ENCODE results near the gene PTTG1.

The PTTG1 gene

DNA sequence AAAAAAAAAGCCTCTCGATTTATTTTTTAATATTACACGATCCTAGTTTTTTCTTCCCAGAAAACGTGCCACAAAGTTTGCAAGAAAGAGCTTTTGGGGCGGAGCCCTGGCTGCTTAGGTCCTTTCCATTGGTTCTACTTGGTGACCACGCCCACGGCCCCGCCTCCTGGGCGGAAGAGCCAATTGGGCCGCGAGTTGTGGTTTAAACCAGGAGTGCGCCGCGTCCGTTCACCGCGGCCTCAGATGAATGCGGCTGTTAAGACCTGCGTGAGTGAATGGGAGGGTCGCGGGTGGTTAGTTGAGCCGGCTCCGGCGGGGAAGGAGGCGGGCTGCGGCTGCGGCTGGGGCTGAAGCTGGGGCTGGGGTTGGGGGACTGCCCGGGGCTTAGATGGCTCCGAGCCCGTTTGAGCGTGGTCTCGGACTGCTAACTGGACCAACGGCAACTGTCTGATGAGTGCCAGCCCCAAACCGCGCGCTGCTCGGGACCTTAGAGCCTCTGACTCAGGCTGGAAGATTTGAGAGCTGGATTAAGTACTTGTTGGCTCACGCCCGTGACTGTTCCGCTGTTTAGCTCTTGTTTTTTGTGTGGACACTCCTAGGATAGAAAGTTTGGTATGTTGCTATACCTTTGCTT lies at the start of gene PTTG1:
Gene PTTG1 (plus strand): TSS at position 231 of the 634 bp plus-strand sequence. CDS start 458 bp downstream, outside the sequence.
- DNase-seq (ENCODE audit: low read depth in 2 of 3, low spot score in 1 of 3) = peak; percentile 87 to 92 (median 89)

DNA sequence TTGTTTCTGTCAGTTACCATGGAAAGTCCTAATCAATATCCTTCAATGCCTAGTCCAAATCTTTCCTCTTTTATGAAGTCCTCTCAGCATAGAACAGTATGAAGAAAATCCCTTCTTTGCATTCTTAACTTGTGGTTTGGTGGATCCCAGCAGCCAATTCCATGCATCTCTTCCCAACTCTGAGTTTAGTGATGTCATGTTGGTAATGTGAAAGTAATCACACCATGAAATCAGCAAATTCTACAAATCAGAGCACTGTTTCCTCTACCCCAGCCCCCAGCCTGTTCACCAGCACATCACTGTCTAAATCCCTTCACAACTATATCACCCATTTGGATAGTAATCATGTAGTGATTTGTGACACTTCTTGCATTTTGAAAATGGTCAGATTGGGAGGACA lies 46.5 kb upstream of the PTTG1 start:
- no peak for DNase-seq (ENCODE audit: low read depth in 2 of 3, low spot score in 1 of 3)

DNA sequence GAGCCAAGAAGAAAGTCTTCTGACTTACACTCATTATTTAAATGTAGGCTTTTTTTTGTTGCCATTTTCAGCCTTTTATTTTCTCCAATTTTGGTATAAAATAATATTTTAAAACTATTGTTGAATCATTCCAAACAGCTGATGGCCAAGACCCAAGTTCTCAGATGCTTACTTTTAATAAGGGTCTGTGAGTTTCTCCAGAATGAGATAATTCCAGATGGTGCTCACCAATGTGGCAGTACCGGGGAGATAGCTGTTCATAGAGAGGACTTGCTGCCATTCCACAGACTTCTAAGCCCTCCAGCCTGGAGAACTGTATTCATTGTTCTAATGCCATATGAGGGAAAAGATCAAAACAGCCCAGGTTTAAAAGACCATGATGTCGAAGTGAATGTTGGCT lies 46.0 kb upstream of the PTTG1 start:
- DNase-seq (ENCODE audit: low read depth in 2 of 3, low spot score in 1 of 3) = no peak

DNA sequence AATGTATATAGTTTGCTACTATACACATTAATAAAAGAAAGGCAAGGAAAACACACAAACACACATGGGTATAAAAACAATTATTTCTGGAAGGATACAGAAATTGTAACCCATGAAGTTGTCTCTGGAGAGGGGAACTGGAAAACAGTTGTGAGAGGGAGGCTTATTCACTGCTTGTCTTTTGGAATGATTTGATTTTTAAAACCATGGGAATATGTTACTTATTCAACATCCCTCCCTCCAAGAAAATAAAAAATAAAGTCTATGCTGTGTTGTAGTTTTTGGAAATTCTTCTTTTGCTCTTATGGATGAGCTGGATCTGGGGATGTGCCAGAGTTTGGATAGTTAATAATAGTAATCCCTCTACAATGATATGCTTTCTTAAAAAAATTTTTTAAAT lies 45.2 kb upstream of the PTTG1 start:
- no peak for DNase-seq (ENCODE audit: low read depth in 2 of 3, low spot score in 1 of 3)

DNA sequence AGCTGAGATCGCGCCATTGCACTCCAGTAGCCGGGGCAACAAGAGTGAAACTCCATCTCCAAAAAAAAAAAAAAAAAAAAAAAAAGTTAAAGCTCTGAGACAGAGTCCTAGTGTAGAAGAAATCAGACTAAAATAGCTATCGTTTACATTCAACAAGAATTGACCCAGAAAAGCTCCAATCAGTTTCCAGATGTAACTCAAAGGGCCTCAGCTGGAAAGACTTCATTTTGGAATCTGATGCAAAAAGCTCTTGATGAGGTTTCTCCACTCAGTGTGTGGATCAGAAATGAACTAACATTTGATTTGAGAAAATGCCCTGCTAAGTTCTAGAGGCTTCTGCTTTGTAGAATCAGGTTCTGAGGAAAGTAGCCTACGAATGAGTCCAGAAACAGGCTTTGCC lies 44.0 kb upstream of the PTTG1 start:
- no peak for DNase-seq (ENCODE audit: low read depth in 2 of 3, low spot score in 1 of 3)

DNA sequence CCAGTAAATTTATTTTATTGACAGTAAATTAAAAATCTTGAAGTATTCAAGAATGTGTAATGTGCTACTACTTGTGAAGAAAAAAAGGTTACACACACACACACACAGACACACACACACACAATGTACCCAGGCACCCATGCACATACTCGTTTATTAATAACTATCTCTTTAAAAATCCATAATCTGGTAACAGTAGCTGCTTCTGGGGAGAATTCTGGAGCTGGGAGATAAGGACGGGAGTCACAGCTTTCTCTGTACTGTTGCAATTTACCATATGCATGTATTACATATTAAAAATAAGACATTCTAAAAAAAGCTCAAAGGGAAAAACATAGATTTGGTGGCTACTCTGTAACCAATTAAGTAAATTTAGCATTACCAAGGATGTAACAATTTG lies 43.3 kb upstream of the PTTG1 start:
- no peak for DNase-seq (ENCODE audit: low read depth in 2 of 3, low spot score in 1 of 3)

DNA sequence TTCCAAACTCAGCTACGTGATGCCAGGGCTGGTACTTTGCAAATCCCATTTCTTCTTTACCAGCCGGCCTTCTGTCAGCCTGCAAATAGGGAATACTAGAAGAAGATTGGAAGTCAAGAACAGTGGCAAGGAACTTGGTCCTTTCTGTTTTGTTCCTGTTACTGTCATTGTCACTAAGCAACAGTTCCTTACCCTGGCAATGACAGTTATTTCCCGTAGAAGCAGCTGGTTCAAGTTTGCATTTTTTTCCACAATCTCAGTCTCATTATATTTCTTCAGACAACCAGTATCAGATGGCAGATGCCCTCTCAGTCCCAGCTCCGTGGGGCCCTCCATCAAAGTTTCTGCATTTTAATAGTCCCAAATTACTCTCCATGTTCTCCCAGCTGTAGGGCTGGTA lies 42.1 kb upstream of the PTTG1 start:
- DNase-seq (ENCODE audit: low read depth in 2 of 3, low spot score in 1 of 3) = no peak

DNA sequence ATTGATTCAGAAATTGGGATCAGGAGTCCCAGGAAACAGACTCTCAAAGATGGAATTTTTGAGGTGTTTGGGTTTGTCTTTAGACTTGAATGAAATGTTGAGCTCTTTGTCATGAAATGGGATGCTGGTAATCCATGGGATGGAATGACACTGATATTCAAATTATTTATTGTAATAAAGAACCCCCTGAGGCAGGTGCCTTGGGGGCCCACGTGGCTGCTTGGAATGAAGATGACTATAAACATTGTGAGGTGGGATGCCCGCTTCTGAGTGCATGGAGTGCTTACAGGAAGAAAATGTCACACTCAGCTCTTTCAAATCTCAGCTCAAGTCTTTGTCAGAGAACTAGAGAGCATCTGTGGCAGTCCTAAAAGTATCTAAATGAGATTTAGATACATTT lies 41.6 kb upstream of the PTTG1 start:
- DNase-seq (ENCODE audit: low read depth in 2 of 3, low spot score in 1 of 3) = no peak

DNA sequence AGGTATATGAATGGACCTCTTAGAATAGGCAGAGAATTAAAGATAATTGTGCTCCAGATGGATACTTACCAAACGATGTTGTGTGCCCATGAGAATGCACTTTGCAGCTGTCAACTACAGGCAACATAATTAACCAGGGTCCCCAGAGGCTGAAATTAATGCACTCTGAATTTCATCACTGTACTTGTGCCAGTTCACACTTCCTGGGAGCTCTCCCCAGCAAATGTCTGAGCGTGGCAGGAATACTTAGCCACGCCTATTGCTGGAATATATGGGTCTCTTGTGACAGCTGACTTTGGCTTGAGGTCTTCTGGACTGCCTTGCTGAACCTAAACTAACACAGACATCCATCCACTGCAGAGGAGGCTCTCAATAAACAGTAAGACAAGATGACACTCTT lies 39.3 kb upstream of the PTTG1 start:
- no peak for DNase-seq (ENCODE audit: low read depth in 2 of 3, low spot score in 1 of 3)

DNA sequence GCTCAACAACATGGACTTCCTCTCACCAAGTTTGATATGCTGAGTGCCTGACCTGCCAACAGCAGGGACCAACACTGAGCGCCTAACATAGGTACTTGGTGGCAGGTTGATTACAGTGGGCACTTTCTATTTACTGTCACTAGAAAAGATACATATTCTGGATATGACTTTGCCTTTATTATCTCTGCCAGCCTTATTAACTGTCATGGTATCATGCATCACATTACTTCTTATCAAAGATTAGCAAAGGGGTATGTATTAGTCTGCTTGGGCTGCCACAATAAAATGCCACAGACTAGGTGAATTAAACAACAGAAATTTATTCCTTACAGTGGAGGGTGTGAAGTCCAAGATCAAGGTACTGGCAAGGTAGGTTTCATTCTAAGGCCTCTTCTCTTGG lies 37.0 kb upstream of the PTTG1 start:
- no peak for DNase-seq (ENCODE audit: low read depth in 2 of 3, low spot score in 1 of 3)

DNA sequence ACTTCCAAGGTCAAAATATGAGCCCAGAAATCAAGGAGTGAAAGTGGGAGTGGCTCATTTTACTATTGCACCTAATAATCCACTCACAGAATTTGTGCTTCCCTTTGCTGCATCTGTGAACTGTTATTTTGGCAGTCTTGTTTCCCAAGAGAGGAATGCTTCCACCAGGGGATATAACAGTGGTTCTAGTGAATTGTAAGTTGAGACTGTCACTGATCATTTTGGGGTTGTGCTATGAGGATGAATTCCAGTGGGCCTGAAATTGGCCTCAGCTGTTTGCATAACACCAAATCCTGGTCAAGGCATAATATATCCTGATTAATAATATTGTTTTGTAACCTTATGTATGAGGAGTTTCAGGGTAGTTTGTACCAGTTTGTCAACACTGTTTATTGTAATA lies 36.2 kb upstream of the PTTG1 start:
- DNase-seq (ENCODE audit: low read depth in 2 of 3, low spot score in 1 of 3) = no peak

DNA sequence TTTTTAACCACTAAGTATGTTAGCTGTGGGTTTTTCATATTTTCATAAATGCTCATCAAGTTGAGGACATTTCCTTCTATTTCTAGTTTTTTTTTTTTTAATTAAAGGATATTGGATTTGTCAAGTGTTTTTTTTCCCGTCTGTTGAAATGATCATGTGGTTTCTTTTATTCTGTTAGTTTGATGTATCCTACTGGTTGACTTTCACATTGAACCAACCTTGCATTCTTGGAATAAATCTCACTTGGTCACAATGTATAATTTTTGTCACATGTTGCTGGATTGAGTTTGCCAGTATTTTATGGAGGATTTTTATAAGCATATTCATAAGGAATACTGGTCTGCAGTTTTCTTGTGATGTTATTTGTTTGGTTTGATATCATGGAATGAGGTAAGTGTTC lies 34.2 kb upstream of the PTTG1 start:
- DNase-seq (ENCODE audit: low read depth in 2 of 3, low spot score in 1 of 3) = no peak

DNA sequence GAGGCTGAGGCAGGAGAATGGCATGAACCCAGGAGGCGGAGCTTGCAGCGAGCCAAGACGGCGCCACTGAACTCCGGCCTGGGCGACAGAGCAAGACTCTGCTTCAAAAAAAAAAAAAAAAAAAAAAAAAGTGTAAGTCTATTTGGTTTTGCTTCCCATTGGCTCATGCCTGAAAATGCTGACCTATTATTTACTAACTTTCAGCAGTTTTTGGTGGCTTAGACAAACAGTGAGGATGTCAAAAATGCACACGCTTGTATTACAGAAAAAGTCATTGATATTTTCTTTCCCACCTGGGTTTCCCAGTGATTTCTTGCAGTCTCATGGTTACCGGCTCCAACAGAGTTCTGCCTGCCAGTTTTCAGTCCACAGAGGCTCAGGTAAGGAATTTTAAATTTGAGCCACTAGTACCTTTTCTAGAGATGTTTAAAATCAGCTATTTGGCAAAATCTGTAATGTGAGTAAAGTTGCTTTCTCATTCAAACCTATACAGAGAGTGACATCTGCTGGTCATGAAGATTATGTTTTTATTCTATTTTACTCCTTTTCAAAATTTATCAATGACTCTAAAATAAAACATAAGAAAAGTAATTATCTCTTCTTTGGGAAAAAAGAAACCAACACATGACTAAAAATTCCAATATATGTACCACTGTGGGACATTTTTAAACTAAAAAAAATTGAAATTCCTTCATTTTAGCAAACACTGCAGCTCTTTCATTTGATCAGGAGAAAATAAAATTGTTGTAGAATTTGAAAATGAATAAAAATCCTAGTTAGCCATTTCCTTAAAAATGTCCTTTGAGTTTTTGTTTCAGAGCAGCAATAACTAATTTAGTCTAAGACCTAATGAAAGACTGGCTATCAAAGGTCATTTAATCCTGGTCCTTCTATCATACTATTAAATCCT lies 30.6 kb upstream of the PTTG1 start:
- no peak for DNase-seq (ENCODE audit: low read depth in 2 of 3, low spot score in 1 of 3)

DNA sequence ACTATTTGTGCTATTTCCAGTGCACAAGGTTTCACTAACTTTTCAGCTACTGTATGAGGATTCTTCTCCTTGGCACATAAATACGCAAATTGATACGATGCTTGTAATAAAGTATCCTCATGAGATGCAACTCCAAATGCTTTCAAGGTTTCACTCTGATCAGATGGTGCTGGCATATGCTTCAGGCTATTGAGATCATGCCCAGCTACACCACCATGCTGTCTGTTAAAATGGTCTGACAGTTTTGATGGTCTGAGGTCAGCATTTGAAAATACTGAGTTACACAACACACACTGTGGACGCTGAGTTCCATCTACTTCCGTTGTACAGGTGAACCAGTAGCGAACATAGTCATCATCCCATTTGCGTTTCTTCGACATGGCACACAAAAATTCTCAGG lies 26.5 kb upstream of the PTTG1 start:
- no peak for DNase-seq (ENCODE audit: low read depth in 2 of 3, low spot score in 1 of 3)

DNA sequence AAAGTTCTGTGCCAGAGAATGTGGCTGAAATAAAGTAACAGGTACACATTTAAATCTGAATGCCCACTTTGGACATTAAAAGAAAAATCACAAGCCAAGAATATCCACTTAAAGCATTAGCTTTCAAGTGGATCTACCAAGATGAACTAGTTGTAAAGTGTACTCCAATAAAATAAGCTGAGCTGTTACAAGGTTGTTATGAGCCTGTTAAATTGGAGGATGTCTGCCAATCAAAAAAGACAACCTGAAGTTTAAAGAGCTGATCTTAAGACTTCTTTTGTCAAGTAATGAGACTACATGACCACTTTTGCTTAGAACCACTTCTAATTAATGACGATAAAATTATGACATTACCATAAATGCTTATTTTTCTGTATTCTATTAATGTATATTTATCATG lies 24.2 kb upstream of the PTTG1 start:
- DNase-seq (ENCODE audit: low read depth in 2 of 3, low spot score in 1 of 3) = no peak

DNA sequence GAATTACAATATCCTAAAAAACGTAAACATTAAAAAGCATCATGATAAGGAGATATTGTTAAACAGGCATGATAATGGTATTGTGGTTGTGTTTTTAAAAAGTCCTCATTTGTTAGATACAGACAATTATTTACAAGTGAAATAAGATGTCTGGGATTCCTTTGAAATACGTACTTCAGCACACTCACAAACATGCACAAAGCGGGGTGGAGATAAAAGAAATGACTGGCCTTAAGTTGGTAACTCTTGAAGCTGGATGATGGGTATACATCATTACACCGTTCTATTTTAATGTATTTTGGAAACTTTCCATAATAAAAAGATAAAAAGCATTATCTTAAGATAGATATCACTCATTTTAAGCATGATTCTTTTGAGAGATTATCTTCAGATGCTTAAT lies 22.8 kb upstream of the PTTG1 start:
- DNase-seq (ENCODE audit: low read depth in 2 of 3, low spot score in 1 of 3) = no peak

DNA sequence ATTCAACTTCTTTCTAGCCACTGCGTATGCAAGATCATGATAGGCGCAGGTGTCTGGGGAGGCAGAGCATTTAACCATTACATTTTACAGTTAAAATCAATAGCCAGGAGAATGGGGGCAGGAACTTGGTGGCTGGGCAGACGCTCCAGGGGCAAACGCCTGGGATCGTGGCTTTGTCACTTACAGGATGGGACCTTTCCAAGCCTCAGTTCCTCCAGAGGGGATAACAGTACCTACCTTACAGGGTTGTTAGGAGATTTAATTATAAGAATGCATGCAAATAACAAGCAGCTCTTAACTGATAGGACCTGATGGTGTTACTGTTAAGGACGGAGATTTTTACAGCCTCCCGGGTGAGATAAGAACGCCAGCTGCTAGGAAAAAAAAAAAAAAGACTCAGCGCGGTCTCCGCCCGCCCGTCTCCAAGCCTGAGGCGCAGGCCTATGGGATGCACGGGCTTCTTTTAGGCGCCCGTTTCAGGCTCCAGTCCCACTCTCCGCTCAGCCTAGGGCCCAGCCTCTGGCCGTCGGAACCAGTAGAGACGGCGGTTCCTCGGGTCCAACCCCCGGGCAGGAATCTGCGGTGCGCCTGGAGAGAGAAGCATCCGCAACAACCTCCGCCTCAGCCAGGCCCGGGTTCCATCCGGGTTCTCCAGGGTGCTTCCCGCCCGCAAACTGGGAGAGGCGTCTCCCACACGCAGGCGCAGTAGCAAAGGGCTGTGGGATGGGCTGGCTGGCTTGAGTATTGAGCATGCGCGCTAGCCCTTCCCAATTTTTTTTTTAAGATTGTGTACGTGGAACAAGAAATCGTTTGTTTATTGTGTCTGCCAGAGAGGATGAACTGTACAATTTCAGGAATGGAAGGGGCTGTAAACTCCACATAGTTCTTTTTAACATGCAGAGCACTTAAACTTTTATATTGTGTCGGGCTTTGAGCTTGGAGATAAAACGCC lies 22.0 kb upstream of the PTTG1 start, which contains the start of gene FAM200C:
Gene FAM200C (minus strand): TSS at position 653 of the 952 bp plus-strand sequence. CDS start 4,564 bp downstream, outside the sequence.
- peak; percentile 45 to 73 (median 61) for DNase-seq (ENCODE audit: low read depth in 2 of 3, low spot score in 1 of 3)

DNA sequence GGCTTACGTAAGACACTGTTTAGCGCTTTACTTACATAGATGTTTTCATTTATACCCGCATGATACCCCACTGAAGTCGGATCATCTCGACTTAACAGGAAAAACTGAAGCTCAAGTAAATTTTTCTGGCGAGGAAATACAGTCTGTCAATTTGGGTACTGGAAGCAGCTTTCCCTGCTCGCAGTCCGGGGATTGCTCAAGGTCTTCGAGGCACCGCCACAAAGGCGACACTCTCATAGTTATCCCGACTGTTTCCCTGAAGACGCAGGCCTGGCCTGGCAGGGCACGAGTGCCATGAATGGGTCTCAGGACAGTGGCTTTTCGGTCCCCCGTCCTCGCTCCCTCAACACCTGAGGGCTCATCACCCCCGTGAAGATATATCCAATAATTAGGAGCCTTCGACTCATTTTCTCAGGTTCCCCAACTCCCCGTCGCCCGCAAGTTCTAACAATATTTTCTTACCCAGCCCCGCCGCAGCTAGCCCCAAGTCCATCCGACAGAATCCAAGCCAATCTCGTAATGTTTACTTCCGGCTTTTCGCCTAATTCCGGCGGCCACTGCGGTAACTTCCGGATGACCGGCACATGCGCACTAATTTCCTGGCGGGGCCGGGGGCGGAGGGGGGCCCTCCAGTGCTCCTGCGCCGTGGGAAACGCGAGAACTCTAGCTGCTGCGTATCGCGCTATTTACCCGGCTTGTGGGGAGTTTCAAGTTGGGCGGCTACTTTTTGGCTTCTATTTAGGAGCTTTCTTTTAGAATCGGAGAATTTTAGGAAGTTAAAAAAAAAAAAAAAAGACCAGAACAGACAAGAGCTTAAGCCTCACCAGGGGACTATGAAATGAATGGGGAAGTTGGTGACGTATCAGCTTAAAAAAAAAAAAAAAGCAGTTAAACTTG lies 2.8 kb upstream of the PTTG1 start, which contains the start of gene SLU7:
Gene SLU7 (minus strand): TSS at position 521 of the 897 bp plus-strand sequence. CDS start 3,787 bp downstream, outside the sequence.
- peak; percentile 92 for DNase-seq (ENCODE audit: low read depth in 2 of 3, low spot score in 1 of 3)

DNA sequence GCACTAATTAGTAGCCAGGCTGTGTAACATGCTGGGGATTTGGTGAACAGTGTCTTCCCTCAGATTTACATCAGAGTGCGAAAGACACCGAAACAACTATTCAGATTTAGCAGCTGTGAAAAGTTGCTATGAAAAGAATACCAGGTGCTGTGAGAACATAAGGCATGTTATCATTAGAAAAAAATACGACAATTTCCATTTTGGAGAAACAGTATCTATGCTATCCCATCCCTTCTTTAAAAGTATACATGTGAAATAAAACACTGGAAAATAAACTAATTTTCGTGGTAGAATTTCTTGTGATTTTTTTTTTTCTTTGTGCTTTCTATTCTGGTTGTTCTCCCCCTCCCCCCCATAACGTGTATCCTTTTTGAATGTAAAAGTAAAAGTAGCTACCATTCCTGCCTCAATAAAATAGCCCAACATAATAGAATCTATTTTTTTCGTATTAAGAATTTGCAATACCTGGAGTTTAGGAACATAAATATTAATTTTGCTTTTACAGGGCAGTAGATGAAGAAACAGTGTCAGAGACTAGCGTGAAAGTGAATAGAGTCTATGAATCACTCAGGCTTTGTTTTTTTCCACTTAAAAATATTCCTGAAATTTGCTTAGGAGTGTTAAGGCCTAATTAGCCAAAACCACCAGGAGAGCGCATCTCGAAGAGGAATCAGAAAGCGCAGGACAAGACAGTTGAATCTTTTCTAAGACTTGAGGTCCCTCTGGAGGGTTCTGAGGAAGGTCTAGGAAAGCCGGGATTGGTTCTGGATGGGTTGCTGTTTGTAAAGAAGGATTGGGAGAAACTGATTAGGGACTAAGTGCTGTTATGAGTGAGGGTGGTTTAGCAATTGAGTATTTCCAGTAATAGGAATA lies 2.0 kb upstream of the PTTG1 start:
- DNase-seq (ENCODE audit: low read depth in 2 of 3, low spot score in 1 of 3) = no peak
